GM18909 (cell line): ENCODE data around the gene DYNC1I1.

ENCODE experiments used
- ATAC-seq: cut with Tn5 transposase; IDR thresholded peaks from one replicate; pipeline ENCODE4 v1.9.1; 2021; ENCODE audit warnings: mild to moderate bottlenecking; ENCODE audit not compliant: unreplicated experiment, poor library complexity

Gene DYNC1I1

DNA sequence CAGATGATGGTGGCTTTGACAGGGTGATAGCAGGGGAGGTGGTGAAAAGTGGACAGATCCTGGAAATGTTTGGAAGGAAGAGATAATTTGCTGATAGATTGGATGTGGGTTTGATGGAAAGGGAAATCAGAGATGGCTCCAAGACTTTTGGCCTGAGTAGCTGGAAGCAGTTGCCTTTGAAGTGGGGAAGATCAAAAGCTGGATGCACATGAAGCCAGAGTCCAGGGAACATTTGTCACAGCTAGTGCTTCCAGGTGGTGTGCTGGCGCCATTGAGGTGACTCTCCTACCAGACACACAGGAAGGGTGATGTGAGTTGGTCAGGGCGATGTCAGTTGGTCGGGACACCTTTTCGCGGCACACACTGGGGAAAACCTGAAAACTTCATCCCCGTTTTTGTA lies 15.9 kb downstream of the DYNC1I1 start:
- no peak for ATAC-seq

DNA sequence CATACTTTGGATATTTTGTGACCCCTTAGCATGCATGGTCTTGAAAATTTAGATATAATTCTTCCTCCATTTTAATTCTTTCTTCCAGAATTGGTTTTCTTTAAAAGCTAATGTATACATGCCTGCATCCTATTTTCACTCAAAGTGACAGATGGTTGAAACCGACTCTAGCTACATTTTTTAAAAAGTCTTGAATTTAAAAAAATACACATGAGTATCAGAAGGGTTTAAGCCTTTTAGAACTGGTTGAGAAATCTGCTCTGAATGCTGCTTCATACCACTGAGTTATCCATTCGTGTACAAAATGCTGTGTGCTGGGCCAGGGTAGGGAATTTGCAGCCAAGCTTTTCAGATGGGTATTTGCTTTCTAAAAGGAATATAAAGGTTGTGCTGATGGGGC lies 16.5 kb downstream of the DYNC1I1 start:
- no peak for ATAC-seq

DNA sequence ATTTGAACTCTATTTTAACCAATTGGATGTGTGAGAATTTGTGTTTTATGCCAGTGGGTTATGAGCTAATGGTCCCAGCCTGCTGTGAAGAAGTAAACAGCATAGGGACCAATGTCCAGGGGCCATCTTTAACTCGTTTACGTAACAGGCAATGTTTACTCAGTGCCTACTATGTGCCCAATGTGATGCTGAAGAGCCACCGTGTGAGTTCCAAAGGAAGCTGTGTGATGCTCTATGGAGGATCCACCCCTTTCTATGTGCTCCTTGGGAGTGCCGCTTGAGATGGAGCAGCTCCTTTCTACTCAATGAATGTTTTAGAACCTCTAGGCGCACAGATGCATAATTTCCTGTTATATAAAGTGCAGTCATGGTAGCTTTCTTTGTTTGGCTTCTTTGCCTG lies 21.3 kb downstream of the DYNC1I1 start:
- no peak for ATAC-seq

DNA sequence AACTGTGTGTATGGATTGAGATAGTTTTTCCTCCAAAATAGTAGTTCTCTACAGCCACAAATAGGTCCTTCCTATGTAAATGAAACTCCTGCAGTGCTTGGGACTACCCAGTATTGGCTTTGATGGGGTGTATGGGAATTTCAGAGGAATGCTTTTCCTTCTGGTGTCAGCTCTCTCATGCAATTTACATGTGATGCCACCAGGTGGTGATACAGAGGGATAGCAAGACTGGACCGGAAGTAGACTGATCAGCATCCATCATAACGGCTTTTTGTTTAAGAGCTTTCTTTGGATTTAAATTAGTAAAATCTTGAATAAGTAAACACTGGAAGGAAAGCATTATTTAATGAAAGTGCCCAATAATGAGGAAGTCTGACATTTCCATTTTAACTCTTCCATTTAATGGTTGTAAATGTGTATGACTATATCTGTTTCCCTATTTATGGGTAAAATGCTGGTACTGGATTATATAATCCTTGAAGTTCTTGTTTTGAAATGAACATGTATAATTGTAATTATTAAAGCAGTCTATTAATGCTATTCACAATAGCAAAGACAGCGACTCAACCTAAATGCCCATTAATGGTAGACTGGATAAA lies 22.7 kb downstream of the DYNC1I1 start:
- ATAC-seq, result no peak

DNA sequence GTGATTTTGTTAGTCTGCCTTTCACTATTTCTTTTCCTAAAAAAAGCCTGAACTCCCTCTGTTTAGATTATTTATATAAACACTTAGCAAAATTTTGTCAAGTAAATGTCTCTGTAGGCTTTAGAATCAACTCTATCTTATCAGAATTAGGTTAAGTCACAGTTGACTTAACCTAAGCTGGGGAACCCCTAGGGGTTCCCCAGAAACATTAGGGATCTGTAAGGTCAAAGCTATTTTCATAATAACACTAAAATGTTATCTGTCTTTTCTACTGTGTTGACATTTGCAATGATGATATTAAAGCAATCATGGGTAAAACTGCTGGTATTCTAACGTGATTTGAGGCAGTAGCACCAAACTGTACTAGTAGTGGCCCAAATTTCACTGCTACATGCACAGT lies 24.3 kb downstream of the DYNC1I1 start:
- no peak for ATAC-seq

DNA sequence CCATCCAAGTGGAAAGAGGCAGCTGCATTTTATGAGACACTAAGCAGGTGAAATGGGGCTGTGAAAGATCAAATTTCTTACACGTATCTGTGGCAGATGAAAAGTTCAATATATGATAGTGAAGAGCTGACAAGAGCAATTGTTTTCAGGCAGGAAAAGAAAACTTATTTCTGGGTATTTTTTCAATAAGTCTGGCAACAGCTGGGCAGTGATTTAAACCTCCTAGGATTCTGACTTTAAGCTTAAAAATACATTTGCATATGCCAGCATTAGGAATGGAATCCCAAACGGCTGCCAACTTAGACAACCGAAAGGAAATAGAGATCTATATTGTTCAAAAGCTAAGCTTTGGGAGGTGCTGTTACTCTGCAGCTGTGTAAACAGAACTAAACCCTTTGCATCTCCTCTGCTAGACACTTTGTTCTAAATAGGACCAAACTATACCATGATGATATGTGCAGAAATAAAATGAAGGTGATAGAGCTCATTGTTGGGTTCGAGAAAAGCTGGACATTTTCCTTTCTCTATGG lies 26.1 kb downstream of the DYNC1I1 start:
- ATAC-seq, result no peak

DNA sequence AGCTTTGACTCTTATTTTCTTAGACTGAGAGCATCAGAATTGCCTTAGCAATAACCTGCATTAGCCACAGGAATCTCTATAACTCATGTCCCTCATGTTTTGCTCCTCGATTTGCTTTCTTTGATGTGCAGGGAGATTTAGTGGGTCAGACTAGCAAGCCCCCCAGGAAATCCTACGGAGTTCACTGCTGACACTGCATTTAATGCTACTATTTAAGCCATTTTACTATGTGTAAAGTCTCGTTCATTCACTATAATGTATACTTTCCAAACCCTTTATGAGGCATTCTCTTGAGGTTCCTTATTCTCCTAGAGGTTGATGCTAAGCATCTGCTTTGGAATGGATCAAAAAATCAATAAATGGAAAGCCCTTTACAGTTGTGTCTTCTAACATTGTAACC lies 28.4 kb downstream of the DYNC1I1 start:
- no peak for ATAC-seq

DNA sequence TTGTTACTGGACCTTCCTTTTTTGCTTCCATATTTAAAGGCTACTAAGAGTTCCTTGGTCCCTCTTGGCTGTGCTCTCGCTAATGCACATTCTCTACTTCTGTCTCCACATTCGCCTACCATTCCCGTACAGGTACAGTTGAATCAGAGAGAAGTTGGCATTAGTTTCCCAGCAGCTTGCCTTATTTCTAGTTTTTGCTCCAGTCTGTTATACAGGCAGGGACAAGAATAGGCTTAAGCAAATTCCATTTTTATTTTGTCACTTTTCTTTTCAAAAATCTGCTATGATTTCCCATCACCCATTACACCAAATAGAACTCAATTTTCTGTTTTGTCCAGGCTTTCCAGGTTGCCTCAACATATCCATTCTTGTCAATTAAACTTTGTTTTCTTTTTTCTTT lies 29.9 kb downstream of the DYNC1I1 start:
- no peak for ATAC-seq

DNA sequence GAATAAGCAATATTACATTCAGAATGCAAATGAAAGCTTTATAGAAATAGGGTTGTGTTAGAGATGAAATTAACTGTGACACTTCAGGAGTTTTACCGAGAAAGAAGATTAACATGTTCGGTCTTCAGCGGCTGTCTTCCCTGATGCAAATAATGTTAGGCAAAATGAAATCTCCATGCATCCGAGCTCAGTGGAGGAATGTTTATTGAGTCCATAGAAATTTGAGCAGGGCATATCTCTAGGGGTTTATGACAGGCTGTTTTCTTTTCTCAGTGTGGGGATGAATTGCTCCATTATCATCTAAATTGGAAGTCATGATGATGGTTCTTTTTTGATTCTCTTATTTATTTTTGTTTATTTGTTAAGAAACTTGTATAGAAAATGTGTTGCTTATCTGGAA lies 31.7 kb downstream of the DYNC1I1 start:
- ATAC-seq, result no peak

DNA sequence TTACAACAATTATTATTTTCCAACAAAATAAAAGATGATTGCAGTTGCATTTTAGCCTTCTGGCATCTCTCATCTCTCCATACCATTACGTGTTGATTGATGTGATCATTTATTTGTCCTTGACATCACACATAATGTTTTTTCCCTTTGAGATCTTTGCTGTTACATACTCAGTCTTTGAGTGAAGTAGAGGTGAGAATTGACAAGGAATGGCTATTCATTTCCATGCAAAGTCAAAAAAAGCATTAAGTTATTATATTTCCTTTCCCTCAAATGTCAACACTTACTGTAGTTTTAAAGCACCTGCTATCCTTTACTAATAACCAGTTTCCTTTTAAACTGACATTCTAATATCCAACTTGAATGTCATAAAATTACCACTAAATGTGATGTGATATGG lies 33.6 kb downstream of the DYNC1I1 start:
- no peak for ATAC-seq

DNA sequence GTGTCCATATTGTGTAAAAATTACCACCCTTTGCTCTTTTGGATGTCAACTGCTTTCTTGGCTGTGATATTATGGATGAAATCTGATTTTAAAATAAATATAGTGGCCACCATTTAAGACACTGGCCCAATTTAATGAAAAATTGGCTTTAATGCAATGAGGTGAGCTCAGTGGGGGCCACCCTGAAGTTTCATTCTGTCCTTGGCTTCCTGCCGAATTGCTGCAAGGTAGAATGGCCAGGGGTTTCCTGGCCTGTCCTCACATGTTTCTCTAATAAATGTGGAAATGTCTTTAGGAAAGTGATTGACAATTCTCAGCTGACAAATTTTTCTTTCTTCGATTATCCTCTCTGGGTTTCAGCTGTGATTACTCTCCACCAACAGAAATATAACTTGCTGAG lies 36.0 kb downstream of the DYNC1I1 start:
- ATAC-seq, result no peak

DNA sequence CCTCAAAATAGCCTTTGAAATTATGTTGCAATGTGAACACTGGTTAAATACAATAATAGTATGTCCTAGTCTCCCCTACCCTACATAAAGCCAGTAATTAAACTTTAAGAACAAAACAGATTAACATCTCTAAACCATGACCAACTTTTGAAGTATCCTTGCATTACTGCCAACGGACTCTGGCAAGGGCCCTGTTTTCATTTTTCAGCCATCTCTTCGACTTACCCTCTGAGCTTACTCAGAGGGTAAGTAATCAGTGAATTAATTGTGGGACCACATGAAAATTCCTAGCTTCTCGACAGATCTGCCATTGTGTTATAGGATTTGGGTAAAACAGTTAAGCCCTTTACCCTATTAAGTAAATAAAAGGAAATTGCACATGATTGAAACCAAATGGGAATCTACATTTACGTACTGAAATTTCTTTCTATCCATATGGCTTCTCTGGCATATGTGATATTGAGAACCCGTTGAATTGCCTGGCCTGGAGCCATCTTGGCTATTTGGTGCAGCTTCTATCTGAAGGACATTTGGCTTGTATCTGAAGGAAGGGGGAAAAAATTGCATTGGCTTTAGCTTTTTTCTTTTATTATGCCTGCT lies 39.6 kb downstream of the DYNC1I1 start:
- ATAC-seq, result no peak

DNA sequence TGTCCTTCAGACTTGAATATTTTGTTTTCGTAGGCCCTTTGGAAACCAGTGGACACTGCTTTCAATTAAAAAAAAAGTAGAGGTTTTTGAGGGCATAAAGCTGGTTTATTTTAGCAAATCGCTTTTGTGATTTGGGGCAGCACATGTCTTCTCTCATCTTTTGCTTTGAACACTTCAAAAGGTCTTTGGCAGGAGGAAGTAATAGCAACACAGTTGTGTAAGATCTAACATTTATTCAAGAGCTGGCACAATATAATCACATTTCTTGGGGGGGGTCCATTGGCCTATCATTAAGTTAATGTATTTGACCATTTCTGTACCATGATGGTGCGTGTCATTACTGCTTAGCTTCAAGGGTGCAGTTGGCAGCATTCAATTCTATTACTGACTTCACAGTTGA lies 42.4 kb downstream of the DYNC1I1 start:
- no peak for ATAC-seq

DNA sequence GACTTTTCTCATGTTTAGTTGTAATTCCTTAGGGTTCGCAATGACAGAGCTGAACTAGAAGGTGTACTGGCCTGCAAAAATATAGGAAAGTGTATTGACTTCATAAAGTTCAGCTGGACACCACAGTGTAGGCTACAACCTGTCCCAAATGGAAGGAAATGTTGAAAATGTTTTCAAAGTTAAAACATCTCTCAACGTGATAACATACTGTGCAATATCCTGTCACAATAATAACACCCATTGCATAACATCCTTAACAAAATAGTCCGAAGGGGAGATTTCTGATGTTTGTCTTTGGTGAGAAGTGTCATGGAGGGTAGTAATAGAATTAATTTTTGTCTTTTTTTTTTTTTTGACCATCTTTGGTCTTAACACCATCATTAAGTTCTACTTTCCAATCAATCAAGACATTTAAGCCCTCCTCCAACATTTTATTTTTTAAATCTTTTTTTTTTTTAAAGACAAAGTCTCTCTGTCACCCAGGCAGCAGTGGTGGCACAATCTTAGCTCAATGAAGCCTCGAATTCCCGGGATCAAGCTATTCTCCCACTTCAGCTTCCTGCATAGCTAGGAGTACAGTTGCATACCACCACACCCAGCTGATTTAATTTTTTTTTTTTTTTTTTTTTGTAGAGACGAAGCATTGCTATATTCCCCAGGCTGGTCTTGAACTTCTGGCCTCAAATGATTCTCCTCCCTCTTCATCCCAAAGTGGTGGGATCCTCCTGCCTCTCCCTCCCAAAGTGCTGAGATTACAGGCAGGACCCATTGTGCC lies 45.7 kb downstream of the DYNC1I1 start:
- ATAC-seq, result no peak

DNA sequence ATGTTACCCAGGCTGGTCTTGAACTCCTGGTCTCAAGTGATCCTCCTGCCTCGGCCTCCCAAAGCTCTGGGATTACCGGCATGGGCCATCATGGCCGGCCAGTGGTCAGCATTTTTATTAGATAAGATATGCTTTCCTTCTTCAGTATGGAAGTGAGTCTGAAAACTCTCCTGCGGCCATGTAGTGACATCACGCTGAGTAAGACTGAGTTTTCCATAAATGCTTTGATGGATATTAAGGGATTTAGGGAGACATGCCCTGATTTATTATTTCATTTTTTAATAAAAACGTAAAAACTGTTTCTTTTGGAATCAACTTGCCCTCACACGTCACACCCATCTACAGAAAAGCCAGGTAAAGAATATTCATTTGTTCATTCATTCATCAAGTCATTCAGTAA lies 48.4 kb downstream of the DYNC1I1 start:
- ATAC-seq, result no peak

DNA sequence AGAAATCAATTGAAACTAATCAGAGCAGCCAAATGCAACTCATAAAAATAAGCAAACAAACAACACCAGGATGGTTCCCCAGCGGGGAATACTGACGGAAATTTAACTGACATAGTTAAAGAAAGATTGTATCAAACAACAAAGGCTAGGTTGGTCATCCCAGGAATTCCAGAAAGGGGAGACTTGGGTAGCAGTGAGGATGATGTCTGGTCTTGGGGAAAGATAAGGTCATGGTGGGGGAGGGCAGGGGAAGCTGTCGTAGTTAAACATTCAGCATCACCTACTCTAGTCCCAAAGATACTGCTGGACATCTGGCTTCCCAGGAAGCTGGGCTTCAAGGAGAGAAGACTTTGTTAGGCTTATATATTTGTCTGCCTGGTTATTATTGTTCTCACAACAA lies 50.4 kb downstream of the DYNC1I1 start:
- ATAC-seq, result no peak

DNA sequence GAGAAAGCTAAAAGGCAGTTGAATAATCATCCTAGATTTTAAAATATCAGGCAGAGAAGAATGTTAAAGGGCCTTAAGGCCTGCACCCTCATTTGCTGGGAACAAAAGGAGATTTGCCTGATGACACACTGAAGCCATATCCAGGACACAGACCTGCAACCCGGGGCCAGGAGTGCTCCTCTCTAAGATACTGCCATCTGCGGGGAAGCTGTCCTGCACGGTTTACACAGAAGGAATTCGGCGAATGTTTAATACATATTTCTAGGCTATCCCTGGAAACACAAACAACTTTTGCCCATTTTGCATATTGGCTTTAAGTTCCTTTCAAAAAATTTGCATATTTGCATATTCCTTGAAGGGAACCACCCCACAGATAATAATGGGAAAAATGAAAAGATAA lies 52.3 kb downstream of the DYNC1I1 start:
- ATAC-seq, result no peak

DNA sequence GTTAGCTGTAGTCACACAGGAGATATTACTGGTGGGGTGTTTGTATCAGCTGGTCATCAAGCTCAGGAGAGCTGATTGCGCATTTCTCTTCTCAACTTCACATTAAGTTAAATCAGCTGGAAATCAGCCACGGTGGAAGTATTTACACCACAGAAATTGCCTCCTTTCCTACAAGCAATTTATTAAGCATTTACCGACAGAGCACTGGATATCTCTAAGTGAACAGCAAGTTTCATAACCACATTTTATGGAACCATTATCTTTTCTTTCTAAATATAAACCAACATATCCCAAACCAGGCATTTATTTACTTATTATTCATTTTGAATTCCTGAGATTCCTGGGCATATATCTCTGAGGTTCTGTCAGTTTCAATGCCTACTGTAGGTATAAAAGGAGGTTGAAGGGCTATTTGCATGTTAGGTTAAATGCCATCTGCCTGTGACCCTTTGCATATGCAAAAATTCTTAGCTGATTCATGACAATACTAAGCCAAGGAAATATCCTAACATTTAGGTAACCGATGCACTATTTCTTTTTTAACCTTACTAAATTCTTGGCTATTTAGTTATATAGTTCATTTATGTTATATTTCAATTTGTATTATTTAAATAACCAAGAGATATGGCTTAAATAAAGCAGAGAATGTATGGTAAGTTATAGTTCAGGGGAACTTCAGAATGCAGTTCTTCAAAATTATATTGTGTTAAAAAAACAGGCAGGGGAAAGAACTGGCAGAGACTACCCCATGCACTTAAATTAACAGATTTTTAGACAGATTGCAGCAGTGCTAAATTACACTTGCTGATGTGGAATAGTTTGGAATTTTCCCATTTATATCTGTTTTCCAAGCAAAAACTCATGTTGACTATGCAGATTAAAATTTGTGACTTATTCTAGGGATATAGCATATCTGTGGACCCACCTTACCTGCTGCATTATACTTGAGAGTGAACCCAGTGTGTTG lies 56.8 kb downstream of the DYNC1I1 start:
- no peak for ATAC-seq

DNA sequence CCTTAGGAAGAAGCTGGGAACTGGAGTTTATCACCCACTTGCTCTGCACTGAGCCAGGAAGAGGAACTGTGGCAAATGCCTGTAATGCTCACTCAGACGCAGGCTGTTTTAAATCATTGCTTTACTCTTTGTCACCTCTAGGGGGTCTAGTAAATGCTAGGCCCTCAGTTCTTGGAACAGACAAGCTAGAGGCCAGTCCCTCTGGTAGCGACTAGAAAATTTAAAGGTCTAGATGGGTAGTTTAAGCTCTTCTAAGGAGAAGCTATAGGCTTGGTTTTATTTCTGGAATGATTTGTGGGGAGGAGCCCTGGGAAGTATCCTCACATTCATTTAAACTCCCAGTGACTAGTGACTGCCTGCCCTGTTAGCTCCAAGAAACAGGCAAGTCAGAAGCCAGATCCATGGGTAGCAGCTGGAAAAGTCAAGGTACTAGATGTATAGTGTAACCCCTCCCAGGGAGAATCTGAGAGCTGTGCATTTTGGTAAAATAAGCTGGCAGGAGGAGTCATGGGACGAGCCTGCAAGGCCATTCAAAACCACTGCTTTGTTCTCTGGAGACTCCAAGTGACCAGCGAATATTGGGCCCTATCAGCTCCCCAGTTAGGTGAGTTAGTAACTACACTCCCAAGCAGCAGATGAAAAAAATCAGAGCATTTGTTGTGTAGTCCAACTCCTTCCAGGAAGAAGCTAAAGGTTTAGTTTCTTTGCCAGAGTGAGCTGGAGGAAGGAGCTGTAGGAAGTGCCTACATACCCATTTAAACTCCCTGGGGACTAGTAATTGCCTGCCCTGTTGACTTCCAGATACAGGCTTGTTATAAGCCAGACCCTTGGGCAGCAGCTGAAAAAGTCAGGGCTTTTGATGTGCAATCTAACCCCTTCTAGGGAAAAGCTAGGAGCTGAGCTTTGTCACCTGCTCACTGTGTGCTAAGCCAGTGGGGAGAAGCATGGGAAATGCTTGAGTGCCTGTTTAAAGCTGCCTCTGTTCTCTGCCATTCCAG lies 68.9 kb downstream of the DYNC1I1 start:
- ATAC-seq, result peak; percentile 91
